Erythroblast (primary cell): ENCODE data around the gene KLHL2.
"Not testable (repeated sequence)": the region's sequence is repeated elsewhere in the genome, so short reads cannot be mapped to it uniquely, and the experiment has no call there.

Experiments used
- GATA1 ChIP-seq: IDR thresholded peaks from 2 replicates; pipeline ENCODE4 v1.6.1; 2011; ENCODE audit warnings: low read depth, mild to moderate bottlenecking, control low read depth, low read length, moderate library complexity
- POLR2A ChIP-seq: IDR thresholded peaks from 2 replicates; pipeline ENCODE4 v1.6.1; 2011; ENCODE audit warnings: mild to moderate bottlenecking, low read length

GRCh38 chr4:165256074-165256659 lies 48.8 kb downstream of the KLHL2 start:
- TF ChIP-seq POLR2A, GATA1: not testable (repeated sequence)
